ENCODE results near the gene ARL13A.

DNA sequence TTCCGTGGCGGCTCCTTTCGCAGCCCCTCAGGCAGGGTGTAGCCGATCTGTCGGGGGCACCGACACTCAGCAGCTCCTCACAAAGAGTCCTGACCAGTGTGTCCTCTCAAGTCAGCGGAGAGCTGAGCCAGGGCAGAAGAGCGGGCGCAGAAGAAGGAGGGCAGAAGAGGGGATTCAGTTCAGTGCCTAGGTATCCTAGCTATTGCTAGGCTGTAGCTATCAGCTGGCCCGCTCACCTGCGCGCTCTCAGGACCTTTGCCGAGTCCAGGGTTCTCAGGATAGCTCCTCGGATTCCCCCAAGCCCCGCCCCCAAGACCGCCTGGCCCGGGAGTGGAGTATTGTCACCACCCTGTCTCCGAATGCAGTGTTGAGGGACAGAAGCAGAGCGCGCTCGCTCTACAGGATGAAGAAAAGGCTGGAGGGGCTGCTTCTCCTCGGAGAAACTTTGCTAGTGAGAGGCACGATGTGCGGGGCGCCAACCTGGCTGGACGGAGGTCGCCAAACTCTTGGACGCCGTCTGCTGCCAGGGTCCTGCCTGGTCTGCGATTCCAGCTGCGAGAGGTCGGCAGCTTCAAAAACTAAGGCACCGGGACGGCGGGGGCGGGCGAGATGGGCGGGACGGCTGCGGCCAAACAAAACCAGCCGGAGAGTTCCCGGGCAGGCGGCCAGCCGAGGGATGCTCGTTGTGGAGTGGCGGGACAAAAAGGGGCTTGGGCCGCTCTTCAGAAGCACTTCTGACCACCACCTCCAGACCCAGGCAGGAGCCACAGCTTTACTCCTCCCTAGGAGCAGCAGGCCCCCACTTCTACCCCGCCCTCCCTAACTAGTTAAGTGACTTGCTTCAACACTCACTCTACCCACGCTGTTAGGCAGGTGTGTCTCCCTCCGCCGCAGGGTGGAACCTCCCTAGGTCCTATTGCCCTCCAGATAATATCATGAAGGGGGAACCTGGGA is 40.6 kb upstream of the ARL13A start, which contains the start of gene XKRX:
- no peak for TF ChIP-seq CTCF (IDR thresholded peaks at IDR 0.05; ENCODE audit: insufficient read depth, low read depth, low read length)
- no peak for TF ChIP-seq EZH2 (IDR thresholded peaks at IDR 0.05; ENCODE audit: insufficient read depth, low read length)
